ENCODE data around the gene ZNF236. TPM values are rescaled to one million over a fixed set of nuclear protein-coding genes. Genes with fewer than 3 reads are reported as not detected.

The ZNF236 gene
- total and polyA plus RNA-seq, 7 donors, result 0.60 to 26.6 (median 18.9) TPM

- TF ChIP-seq EP300 (IDR thresholded peaks at IDR 0.05) (no peak), POLR2AphosphoS5 (IDR thresholded peaks at IDR 0.05) (no peak), POLR2A (IDR thresholded peaks at IDR 0.05) (no peak)
- TF ChIP-seq, protein P1, sequence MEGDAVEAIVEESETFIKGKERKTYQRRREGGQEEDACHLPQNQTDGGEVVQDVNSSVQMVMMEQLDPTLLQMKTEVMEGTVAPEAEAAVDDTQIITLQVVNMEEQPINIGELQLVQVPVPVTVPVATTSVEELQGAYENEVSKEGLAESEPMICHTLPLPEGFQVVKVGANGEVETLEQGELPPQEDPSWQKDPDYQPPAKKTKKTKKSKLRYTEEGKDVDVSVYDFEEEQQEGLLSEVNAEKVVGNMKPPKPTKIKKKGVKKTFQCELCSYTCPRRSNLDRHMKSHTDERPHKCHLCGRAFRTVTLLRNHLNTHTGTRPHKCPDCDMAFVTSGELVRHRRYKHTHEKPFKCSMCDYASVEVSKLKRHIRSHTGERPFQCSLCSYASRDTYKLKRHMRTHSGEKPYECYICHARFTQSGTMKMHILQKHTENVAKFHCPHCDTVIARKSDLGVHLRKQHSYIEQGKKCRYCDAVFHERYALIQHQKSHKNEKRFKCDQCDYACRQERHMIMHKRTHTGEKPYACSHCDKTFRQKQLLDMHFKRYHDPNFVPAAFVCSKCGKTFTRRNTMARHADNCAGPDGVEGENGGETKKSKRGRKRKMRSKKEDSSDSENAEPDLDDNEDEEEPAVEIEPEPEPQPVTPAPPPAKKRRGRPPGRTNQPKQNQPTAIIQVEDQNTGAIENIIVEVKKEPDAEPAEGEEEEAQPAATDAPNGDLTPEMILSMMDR (IDR thresholded peaks at IDR 0.05), result no peak
- Histone ChIP-seq H3K36me3 (peaks cover 0 to 80% (median 8%) of the 10 kb centered on the region in 4 donors), H3K27me3 (no peaks in the 10 kb centered on the region), H3K27ac (no peak overlapping the region), H3K4me3 (no peak overlapping the region), H3K4me1 (peaks cover 0 to 3% (median 0%) of the 10 kb centered on the region in 4 donors), H3K9me3 (no peaks in the 10 kb centered on the region)
- WGBS, 2 donors, result 95 to 97% methylated on average over 6 of the region's 6 CpGs
- no peak for DNase-seq
- intact Hi-C loops (cut with DNase I), result no loop called here
These were observed 104.9 kb downstream of the ZNF236 start for GRCh38 chr18:76927223-76927725.

DNA sequence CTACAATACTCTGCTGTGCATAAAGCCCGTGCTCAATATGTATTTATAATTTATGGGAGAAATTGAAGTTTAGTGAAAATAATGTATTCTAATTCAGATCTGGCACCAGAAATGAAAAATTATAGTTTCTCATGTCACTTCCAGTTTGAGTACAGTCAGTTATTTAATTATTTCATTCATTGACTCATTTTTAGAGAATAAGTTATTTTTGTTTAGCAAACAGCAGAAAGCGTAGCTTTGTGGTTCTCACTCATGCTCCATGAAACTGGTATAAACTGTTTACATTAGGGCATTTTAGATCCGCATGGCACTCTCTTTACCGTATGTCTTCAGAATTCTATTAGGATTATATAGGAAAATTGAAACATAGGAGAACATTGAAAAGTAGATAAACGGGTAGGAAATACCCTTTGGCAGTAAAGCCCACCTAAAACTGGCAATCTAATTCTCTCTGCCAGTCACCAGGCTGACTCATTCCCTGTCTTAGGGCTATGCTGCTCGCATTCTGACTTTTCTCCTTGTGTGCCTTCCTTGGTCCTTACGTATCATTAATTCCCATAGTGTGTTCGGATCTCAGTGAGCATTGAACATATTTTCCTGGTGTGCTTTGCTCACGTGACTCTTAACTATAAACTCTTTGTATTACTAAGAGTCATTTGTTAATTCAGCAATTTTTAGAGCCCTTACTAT, 106.0 kb downstream of the ZNF236 start:
- Histone ChIP-seq H3K4me3 (no peak overlapping the region), H3K36me3 (peaks cover 7 to 90% (median 11%) of the 10 kb centered on the region in 4 donors), H3K27me3 (no peaks in the 10 kb centered on the region), H3K4me1 (peaks cover 0 to 3% (median 0%) of the 10 kb centered on the region in 4 donors), H3K27ac (no peak overlapping the region), H3K9me3 (no peaks in the 10 kb centered on the region)
- WGBS, 2 donors, result 88 to 94% methylated on average over 9 of the region's 9 CpGs
- TF ChIP-seq EP300 (IDR thresholded peaks at IDR 0.05) (no peak), POLR2A (IDR thresholded peaks at IDR 0.05) (no peak), POLR2AphosphoS5 (IDR thresholded peaks at IDR 0.05) (no peak)
- TF ChIP-seq, protein P1 (IDR thresholded peaks at IDR 0.05), result no peak
- intact Hi-C loops (cut with DNase I), result no loop called here
- DNase-seq, result no peak

DNA sequence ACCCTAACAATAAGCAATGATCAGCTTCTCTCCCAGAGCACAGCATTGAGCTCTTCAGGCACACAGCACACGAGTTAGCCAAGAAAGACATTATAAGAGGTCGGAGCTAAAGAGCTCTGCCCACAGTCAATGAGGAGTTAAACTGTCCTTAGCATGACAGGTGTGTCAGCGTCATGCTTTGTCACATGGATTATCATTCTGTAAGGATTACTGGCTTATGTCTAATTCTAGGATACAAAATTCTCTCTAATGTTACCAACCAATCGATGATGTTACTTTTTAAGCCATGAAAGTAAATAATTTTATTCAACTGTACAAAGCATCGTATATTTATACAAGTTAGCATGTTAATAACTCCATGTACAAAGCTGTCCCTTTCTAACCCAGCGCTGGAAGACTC, 108.8 kb downstream of the ZNF236 start:
- H3K9me3 ChIP-seq, result no peaks in the 10 kb centered on the region
- peaks cover 7 to 81% (median 11%) of the 10 kb centered on the region in 4 donors for H3K36me3 ChIP-seq
- no peaks in the 10 kb centered on the region for H3K27me3 ChIP-seq
- TF ChIP-seq POLR2AphosphoS5 (IDR thresholded peaks at IDR 0.05), result no peak
- no peak for TF ChIP-seq POLR2A (IDR thresholded peaks at IDR 0.05)
- no peak for TF ChIP-seq EP300 (IDR thresholded peaks at IDR 0.05)
- TF ChIP-seq, protein P1 (IDR thresholded peaks at IDR 0.05), result no peak
- no peak overlapping the region for H3K4me3 ChIP-seq
- intact Hi-C loops (cut with DNase I), result no loop called here
- no peak for DNase-seq
- H3K4me1 ChIP-seq, result no peaks in the 10 kb centered on the region
- 93 to 95% methylated on average over 6 of the region's 6 CpGs for WGBS, 2 donors
- H3K27ac ChIP-seq, result no peak overlapping the region

DNA sequence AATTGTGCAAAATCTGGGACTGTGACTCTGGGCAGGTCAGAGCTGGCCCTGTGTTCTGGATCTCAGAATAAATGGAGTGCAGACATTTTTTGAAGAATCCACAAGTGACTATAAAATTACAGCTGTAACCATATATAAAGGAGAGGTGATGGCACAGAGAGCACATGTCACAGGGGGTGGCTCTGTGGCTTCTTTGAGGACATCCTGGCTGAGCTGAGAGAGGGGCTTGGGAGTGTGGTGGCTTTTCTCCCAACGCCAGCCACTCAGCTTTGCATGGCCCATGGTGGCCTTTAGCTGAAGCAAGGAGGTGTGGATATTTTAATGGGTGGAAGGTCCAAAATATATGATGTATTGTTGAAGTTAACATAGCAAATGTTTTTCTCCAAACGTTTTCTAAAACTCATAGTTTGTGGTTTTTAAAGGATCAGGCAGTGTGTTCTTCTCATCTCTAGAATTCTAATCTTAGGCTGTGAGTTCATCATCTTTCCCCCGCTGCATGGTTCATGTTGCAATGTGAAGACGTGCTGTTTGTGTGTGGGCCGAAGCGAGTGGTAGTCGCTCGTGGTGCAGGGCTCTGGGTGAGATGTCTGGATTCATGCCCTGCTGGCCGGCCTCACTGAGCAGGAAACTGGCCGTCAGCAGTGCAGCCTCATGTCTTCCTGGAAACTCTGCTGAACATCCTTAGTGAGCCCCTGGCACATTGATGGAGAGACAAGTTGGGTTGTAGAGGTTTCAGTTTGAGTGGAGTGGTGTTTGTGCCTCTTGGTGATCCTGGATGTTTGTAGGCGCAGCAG, 109.9 kb downstream of the ZNF236 start:
- TF ChIP-seq EP300 (IDR thresholded peaks at IDR 0.05) (no peak), POLR2AphosphoS5 (IDR thresholded peaks at IDR 0.05) (no peak), POLR2A (IDR thresholded peaks at IDR 0.05) (no peak)
- TF ChIP-seq, protein P1 (IDR thresholded peaks at IDR 0.05), result no peak

More for the DNA sequence above, 109.9 kb downstream of the ZNF236 start:
- no peaks in the 10 kb centered on the region for H3K27me3 ChIP-seq
- intact Hi-C loops (cut with DNase I), result no loop called here
- no peak overlapping the region for H3K4me3 ChIP-seq
- H3K4me1 ChIP-seq, result no peaks in the 10 kb centered on the region
- peaks cover 6 to 84% (median 11%) of the 10 kb centered on the region in 4 donors for H3K36me3 ChIP-seq
- H3K9me3 ChIP-seq, result no peaks in the 10 kb centered on the region
- DNase-seq, result no peak
- WGBS, 2 donors, result 84 to 88% methylated on average over 11 of the region's 11 CpGs
- no peak overlapping the region for H3K27ac ChIP-seq

Data from sigmoid colon (tissue), 7 donors.